Astrocyte of the cerebellum (primary cell): ENCODE data around the gene CCDC126.

ENCODE experiments used
- DNase-seq: peaks from one replicate; pipeline ENCODE4 v3.0.0-alpha.2; 2011; ENCODE audit warnings: low read depth
- H3K4me3 ChIP-seq: 2 replicates; pipeline ENCODE4 v1.5.1; 2011; ENCODE audit warnings: mild to moderate bottlenecking, low read depth, low read length, moderate library complexity
- CTCF ChIP-seq: IDR thresholded peaks from 2 replicates; pipeline ENCODE4 v1.5.1; 2012; ENCODE audit warnings: low read length, low read depth, moderate library complexity, mild to moderate bottlenecking; ENCODE audit errors: missing control alignments
- in situ Hi-C: cut with HindIII; loops from 2 replicates; pipeline ENCODE4 v1.10.0; 2017; ENCODE audit warnings: low sequenced_read_pairs

Gene CCDC126

GRCh38 chr7:23590529-23590928 lies 6.7 kb upstream of the CCDC126 start:
- in situ Hi-C loops = no loop called here
- no peak for DNase-seq
- no peak overlapping the region for H3K4me3 ChIP-seq
- TF ChIP-seq CTCF = no peak

- no peak for DNase-seq
- TF ChIP-seq CTCF = no peak
These were observed 3.5 kb upstream of the CCDC126 start for GRCh38 chr7:23593706-23594105.

GRCh38 chr7:23594879-23595604 lies 2.1 kb upstream of the CCDC126 start:
- H3K4me3 ChIP-seq = no peak overlapping the region
- DNase-seq = no peak
- in situ Hi-C loops = no loop called here
- no peak for TF ChIP-seq CTCF

More at GRCh38 chr7:23593706-23594105, 3.5 kb upstream of the CCDC126 start:
- no peak overlapping the region for H3K4me3 ChIP-seq
- in situ Hi-C loops = no loop called here

GRCh38 chr7:23598296-23598695 lies 1.1 kb downstream of the CCDC126 start:
- no peak for TF ChIP-seq CTCF
- in situ Hi-C loops = no loop called here
- no peak for DNase-seq
- peak overlapping the region; percentile 76 for H3K4me3 ChIP-seq

GRCh38 chr7:23600236-23600635 lies 3.1 kb downstream of the CCDC126 start:
- TF ChIP-seq CTCF = no peak
- in situ Hi-C loops = no loop called here
- H3K4me3 ChIP-seq = no peak overlapping the region
- DNase-seq = no peak

GRCh38 chr7:23603632-23604295 lies 6.6 kb downstream of the CCDC126 start:
- no peak overlapping the region for H3K4me3 ChIP-seq
- in situ Hi-C loops = no loop called here
- DNase-seq = no peak
- TF ChIP-seq CTCF = no peak
